Islet of Langerhans (tissue), 1 donor: ENCODE data around the gene PRDM15.

ENCODE experiments used
- FAIRE-seq: peaks from one replicate; lab custom pipeline; 2011; peaks lifted over from hg19 to GRCh38; lab: Jason Lieb, UNC

PRDM15 gene

GRCh38 chr21:41885341-41886024 lies 6.3 kb upstream of the PRDM15 start:
- FAIRE-seq = no peak

GRCh38 chr21:41884501-41885030 lies 5.4 kb upstream of the PRDM15 start:
- FAIRE-seq = no peak

GRCh38 chr21:41883582-41883981 lies 4.4 kb upstream of the PRDM15 start:
- no peak for FAIRE-seq

GRCh38 chr21:41881051-41881450 lies 1.9 kb upstream of the PRDM15 start:
- FAIRE-seq = no peak

GRCh38 chr21:41880153-41880552 lies 1.0 kb upstream of the PRDM15 start:
- no peak for FAIRE-seq

GRCh38 chr21:41878831-41879189 lies 334 bp downstream of the PRDM15 start:
- no peak for FAIRE-seq

- no peak for FAIRE-seq
These were observed 978 bp downstream of the PRDM15 start for GRCh38 chr21:41877901-41878830.

- no peak for FAIRE-seq
These were observed 2.1 kb downstream of the PRDM15 start for GRCh38 chr21:41876928-41877652.

GRCh38 chr21:41876396-41876795 lies 2.7 kb downstream of the PRDM15 start:
- FAIRE-seq = no peak

GRCh38 chr21:41875086-41875485 lies 4.1 kb downstream of the PRDM15 start:
- no peak for FAIRE-seq

GRCh38 chr21:41874611-41875010 lies 4.5 kb downstream of the PRDM15 start:
- FAIRE-seq = no peak

- FAIRE-seq = no peak
These were observed 5.7 kb downstream of the PRDM15 start for GRCh38 chr21:41873426-41873825.

- no peak for FAIRE-seq
These were observed 6.1 kb downstream of the PRDM15 start for GRCh38 chr21:41873005-41873404.

GRCh38 chr21:41871293-41872030 lies 7.7 kb downstream of the PRDM15 start:
- FAIRE-seq = no peak

GRCh38 chr21:41869771-41870170 lies 9.4 kb downstream of the PRDM15 start:
- FAIRE-seq = no peak

- no peak for FAIRE-seq
These were observed 11.0 kb downstream of the PRDM15 start for GRCh38 chr21:41868062-41868710.

- FAIRE-seq = no peak
These were observed 11.8 kb downstream of the PRDM15 start for GRCh38 chr21:41867313-41867712.

- no peak for FAIRE-seq
These were observed 12.8 kb downstream of the PRDM15 start for GRCh38 chr21:41866274-41866809.

GRCh38 chr21:41865002-41865777 lies 14.0 kb downstream of the PRDM15 start:
- FAIRE-seq = no peak

- FAIRE-seq = no peak
These were observed 14.7 kb downstream of the PRDM15 start for GRCh38 chr21:41864311-41865001.
